ENCODE measurements around the gene TNK2.
"Not testable (repeated sequence)": the region's sequence is repeated elsewhere in the genome, so short reads cannot be mapped to it uniquely, and the experiment has no call there.

Gene TNK2

GRCh38 chr3:195907934-195908693, at the start of gene TNK2:
Gene TNK2, minus strand, starts transcription at chr3:195908551. Its CDS starts 19,963 bp downstream, at chr3:195888588.
- DNase-seq, result peak; percentile 85

- DNase-seq, result no peak
These were observed 48.2 kb upstream of the TNK2 start for GRCh38 chr3:195956577-195956976.

DNA sequence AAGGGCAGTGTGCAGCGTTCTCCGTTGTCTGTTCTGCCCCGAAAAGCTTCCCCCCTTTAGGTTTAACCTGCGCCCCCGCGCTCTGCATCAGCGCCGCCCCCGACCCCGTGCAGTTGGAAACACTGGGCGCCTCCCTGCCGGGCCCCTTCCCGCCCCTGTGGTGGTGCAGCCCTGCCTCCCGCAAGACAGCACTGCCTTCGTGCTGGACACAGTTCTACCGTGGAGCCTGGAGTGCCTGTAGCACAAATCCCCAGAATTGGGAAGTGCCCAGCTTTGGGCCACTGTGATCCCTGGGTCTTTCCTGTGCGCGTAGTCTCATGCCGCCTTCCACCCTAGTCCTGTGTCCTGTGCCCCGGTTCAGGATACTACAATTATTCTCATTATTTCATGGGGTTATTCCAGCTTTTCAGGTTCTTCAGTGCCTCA, 47.1 kb upstream of the TNK2 start:
- DNase-seq, result peak; percentile 78

- DNase-seq, result peak; percentile 83
These were observed 46.4 kb upstream of the TNK2 start for GRCh38 chr3:195954752-195955119.

GRCh38 chr3:195954052-195954751, 45.9 kb upstream of the TNK2 start:
- DNase-seq, result peak; percentile 91

DNA sequence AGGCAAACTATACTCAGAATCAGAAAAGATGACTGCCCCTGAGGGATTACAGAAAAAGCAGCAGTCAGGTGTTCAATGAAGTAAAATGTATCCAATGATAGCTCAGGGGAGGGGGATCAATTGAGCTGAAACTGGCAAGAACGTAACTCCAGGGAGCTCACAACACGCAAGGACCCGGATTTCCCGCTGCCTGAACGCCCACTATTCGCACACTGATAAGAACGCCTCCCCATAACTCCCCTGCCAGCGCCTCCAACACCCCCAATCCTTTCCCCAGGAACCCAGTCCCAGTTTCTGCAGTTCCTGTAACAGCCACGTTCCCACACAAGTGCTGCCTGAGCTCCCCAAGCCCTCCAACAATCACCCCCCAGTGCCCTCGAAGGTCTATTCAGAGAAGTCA, 44.2 kb upstream of the TNK2 start:
- not testable (repeated sequence) for DNase-seq

DNA sequence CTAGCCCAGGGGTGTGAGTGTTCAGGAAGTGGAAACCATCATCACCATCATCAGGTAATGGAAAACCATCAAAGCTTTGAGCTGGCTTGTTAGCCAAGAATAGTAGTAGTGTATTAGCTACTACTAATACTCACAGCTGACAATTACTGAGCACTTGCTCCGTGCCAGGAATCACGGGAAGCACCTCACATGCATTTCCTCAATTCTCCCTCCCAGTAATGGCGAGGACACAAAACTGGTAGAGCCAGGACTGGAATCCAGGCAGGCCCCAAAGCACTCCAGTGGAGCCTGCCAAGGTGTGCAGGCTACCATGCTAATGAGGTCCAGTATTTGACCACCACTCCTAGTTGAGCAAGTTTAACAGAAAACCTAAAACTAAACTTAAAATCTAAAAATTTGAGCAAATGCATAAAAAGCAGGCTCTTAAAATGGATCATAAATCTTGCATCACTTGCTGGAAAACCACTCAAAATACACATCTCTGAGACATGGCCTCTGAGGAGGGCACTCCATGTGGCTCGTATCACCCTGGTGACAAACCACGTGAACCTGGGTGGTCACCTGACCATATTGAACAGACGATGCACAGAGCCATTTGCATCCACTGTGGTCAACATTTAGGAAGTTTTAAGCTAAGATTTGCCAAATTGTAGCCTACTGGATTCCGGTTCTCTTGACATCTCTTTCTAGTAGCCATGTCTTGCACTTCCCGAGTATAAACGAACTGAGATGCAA, 43.3 kb upstream of the TNK2 start:
- DNase-seq, result not testable (repeated sequence)

DNA sequence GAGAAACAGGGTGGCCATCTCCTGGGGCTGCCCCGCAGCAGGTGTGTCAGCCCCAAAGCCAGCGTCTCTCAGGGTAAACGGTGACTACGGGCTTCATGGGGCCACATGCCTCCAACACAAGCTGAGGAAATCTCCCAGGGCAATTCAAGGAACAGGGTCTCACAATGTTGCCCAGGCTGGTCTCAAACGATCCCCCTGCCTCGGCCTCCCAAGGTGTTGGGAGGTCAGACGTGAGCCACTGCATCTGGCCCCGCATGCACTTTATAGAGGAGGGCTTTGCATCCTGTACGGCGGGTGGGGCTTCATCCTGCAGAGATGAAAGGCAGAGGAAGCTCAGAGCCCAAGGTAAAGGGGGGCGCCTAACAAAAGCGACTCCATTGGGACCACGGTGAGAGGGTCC, 42.4 kb upstream of the TNK2 start:
- DNase-seq, result not testable (repeated sequence)

DNA sequence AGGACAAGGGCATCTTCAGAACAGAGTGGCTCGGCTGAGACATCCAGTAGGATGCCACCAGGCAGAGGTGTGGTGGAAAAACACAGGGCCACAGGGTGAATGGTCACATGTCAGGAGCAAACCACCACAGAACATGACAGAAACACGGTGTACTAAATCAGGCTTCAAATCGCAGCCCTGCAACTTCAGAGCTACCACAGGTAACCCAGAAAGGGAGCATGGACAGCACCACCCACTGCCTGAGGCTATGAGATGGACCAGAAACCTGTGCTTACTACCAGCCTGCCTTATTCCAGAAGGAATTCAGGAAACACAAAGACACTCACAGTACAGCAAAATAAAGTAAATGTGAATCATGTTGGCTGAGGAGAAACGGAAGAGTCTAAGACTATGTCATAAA, 41.8 kb upstream of the TNK2 start:
- DNase-seq, result not testable (repeated sequence)

- not testable (repeated sequence) for DNase-seq
These were observed 38.8 kb upstream of the TNK2 start for GRCh38 chr3:195946910-195947699.

DNA sequence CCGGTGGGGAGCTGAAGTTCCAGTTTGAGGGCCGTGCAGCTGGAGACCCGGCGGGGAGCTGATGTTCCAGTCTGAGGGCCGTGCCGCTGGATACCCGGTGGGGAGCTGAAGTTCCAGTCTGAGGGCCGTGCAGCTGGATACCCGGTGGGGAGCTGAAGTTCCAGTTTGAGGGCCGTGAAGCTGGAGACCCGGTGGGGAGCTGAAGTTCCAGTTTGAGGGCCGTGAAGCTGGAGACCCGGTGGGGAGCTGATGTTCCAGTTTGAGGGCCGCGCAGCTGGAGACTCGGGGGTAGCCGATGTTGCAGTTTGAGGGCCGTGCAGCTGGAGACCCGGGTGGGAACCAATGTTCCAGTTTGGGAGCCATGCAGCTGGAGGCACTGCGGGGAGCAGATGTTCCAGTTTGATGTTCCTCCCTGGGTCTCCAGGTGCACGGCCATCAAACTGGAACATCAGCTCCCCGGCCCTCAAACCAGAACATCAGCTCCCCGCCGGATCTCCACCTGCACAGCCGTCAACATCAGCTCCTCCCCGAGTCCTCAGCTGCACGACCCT, 33.0 kb upstream of the TNK2 start:
- DNase-seq, result not testable (repeated sequence)

DNA sequence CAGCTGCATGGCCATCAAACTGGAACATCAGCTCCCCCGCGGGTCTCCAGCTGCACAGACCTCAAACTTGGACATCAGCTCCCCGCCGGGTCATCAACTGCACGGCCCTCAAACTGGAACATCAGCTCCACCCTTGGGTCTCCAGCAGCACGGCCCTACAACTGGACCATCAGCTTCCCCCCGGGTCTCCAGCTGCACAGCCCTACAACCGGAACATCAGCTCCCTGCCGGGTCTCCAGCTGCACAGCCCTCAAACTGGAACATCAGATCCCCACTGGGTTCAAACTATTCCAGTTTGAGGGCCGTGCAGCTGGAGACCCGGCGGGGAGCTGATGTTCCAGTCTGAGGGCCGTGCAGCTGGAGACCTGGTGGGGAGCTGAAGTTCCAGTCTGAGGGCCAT, 32.5 kb upstream of the TNK2 start:
- not testable (repeated sequence) for DNase-seq

DNA sequence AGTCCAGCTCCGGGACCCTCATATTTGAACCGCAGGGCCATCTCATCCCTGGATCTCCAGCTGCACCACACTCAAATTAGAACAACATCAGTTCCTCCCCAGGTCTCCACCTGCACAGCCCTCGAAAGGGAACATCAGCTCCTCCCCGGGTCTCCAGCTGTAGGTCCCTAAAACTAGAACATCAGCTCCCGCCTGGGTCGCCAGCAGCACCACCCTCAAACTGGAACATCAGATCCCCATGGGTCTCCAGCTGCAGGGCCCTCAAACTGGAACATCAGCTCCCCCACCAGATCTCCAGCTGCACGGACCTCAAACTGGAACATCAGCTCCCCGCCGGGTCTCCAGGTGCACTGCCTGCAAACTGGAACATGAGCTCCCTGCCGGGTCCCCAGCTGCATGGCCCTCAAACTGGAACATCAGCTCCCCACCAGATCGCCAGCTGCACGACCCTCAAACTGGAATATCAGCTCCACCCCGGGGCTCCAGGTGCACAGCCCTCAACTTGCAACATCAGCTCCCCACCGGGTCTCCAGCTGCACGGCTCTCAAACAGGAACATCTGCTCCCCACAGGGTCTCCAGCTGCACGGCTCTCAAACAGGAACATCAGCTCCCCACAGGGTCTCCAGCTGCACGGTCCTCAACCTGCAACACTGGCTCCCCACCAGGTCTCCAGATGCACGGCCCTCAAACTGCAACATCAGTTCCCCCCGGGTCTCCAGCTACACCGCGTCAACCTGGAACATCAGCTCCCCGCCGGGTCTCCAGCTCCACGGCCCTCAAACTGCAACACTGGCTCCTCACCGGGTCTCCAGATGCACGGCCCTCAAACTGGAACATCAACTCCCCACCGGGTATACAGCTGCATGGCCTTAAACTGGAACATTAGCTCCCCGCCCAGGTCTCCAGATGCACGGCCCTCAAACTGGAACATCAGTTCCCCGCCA, 31.4 kb upstream of the TNK2 start:
- DNase-seq, result not testable (repeated sequence)

DNA sequence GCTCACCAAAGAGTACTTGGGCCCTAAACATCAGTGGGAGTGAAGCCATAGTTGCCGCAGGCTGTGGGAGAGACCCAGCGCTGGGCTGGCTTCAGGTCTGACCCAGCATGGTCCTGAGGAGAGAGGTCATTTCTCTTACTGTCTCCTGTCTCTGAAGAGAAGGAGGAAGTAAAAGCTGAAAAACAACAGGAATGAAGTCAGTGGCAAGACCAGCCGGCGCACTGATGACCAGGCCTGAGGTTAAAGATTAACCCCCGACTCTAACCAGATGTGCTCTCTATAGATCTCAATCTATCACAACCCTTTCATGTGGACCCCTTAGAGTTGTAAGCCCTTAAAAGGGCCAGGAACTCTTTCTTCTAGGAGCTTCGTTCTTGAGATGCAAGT, 24.7 kb upstream of the TNK2 start:
- DNase-seq, result peak; percentile 44

DNA sequence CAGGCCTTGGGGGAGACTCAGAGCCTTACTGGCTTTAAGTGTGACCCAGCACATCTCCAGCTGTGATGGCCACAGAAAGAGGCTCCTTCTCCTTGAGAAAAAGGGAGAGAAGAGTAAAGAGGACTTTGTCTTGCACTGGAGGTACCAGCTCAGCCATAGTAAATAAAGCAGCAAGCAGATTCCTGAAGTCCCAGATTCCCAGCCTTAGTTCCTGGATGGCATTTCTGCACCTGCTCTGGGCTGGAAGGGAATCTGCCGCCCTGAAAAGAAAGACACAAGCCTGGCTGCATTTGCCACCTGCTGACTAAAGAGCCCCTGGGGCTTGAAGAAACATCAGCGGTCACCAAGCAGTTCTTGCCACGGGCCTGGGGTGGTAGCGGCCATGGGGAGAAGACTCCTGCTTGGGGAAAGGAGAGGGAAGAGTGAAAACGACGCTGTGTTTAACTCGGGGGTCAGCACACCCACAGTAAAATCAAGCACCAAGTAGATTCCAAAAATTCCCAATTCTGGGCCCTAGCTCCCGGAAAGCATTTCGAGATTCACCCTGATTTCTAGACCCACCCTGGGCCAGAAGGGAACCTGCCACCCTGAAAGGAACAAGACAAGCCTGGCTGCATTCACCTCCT, 24.2 kb upstream of the TNK2 start:
- DNase-seq, result peak; percentile 34

DNA sequence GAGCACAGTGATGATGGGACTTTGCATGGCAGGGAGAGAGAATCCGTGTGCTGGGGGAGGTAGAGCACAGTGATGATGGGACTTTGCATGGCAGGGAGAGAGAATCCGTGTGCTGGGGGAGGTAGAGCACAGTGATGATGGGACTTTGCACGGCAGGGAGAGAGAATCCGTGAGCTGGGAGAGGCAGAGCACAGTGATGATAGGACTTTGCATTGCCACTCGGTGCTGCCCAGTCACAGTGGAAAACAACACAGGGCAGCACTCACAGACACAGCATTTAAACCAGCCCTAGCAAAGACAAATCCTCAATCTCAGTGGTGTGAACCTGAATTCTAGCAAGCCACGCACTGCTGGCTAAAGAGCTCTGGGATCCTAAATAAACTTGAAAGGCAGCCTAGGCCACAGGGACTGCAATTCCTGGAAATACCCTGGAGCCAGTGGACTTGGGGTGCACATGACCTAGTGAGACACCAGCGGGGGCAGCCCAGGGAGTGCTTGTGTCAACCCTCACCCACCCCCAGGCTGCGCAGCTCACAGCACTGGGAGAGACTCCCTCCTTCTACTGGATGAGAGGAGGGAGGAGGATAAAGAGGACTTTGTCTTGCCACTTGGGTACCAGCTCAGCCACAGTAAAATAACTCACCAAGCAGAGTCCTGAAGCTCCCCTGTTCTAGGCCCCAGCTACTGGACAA, 23.4 kb upstream of the TNK2 start:
- DNase-seq, result peak; percentile 38

DNA sequence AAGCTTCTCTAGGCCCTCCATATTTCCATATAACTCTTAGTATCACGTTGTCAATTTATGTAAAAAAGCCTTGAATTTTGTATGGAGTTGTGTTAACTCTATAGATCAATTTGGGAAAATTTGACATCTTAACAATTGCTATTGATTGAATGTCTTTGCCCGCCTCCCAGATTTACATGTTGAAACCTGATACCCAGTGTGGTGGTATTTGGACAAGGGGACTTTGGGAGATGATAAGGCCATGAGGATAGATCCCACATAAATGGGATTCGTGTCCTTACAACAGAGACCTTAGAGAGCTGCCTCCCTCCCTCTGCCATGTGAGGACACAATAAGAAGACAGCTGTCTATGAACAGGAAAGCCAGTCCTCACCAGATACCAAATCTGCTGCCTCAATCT, 21.1 kb upstream of the TNK2 start:
- DNase-seq, result no peak

GRCh38 chr3:195921334-195921791, 13.0 kb upstream of the TNK2 start:
- peak; percentile 13 for DNase-seq

- peak; percentile 55 for DNase-seq
These were observed 9.8 kb upstream of the TNK2 start for GRCh38 chr3:195918176-195918575.

DNA sequence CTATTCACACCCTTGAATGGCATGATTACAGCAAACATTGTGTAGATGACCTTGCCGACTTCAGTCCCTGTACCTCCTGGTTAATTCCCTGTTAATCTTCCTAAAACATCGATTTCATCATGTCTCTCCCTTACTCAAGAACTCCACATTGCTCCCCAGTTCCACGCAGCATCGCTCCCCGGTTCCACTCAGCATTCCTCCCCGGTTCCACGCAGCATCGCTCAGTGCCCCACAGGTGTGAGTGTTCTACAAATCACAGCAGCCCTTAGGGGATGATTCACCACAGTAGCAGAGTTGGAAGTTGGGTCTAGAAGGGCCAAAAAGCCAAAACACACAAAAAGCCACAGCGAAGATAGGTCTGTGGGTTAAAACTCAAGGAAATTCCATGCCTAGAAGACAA, 8.6 kb upstream of the TNK2 start:
- DNase-seq, result peak; percentile 41

All from activated effector memory CD4-positive, alpha-beta T cell treated with anti-CD3 and anti-CD28 coated beads, Interleukin-2, amount 50 U/mL, for 16 hours (primary cell).